Right renal cortex interstitium (tissue), 3 donors: ENCODE data around the gene SASH1. TPM values are rescaled to one million over a fixed set of nuclear protein-coding genes. Genes with fewer than 3 reads are reported as not detected.
A peak's percentile ranks its signal among the peaks of the same experiment; 100 is the strongest.

Experiments
- DNase-seq, 3 donors: peaks; one replicate each; pipeline ENCODE4 v3.0.0-alpha.2; 2013; ENCODE audit warnings: low read depth in 3 of 3, low spot score in 2 of 3
- polyA plus RNA-seq, 3 donors: library from polyadenylated mRNA; unstranded; fragments of 120-200 nt; gene quantifications; one replicate each; pipeline ENCODE4 v1.2.1, GENCODE V29; 2013; ENCODE audit not compliant: insufficient read length in 3 of 3

Gene SASH1
- polyA plus RNA-seq, 3 donors = 26.7 to 27.7 (median 26.9) TPM

DNA sequence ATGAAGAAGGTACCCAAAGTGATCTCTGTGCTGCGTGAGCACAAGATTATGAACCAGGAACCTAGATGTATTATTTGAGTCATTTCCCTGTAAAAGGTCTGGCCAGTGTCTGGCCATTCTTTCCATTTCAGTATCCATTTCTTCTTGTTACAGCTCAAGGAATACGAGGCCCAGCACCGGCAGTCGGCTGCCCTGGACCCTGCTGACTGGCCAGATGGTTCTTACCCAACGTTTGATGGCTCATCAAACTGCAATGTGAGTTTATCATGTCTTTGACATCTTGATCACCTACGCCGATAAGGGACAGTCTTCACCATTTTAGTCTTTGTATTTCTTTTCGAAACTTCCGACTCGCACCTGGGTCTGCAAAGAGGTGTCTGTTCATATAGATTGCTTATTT lies 144.8 kb downstream of the SASH1 start:
- no peak for DNase-seq

DNA sequence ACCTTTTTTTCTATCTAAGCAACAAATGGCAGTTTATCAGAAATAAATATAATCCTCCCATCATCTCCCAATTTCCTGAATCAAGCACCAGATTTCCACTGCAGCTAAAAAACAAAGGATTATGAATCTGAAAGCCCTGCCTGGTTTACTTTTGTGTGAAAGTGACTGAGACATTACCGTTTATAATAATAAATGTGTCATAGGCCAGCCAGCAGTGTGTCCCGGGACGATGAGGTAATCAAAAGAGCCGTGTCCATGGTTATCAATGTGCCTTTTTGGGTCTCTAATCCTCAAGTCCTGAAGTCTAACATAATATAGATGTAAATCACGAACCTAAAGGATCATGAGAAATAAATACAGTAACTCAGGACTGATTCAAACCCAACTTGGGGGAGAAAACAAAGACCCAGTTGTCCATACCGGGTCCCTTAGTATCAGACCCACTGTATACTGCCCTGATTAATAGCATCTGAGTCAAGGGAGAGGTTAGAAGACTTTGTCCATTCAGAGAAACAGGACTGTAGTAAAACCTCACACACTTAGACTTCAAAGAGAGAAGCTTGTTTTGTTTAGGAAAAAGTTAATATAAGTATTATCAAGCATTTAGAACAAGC lies 149.1 kb downstream of the SASH1 start:
- DNase-seq = no peak

DNA sequence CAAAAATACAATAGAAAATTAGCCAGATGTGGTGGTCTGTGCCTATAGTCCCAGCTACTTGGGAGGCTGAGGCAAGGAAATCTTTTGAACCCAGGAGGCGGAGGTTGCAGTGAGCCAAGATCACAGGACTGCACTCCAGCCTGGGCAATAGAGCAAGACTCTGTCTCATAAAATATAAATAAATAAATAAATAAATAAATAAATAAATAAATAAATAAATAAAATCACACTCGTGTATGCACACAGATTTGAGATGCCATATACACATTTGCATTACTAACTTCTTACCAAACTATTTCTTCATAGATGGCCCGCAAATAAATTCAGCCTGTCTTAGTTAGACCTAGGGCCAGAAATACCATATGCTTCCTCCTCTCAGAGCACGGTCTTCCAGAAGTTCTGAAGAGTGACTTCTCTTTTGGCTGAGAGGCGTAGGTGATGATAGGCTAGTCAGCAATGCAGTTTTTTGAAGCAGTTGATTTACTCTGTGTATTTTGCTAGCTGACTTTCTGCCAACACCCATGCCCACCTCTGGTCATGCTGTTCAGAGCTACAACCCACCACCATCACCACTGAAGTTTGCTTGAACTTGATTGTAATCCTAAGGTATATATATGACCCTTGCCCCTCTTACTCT lies 150.1 kb downstream of the SASH1 start:
- DNase-seq = no peak

DNA sequence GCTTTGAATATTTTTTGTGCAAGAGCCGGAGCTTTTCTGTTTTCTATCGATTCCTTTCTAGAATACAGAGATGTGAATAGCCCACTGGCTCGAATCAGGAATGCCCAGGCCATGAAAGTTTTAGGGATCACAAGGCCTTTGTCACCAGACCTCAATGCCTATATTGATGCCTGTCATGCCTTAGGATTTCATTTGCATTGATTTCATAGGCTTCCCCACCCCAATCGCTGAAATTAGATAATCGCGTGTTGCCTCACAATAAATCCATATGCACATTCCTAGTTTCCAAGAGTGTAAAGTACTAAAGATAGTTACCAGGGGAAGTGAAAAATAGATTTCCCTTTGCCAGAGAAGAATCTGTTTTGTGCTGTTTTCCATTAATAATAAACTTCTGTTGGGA lies 150.8 kb downstream of the SASH1 start:
- DNase-seq = no peak

DNA sequence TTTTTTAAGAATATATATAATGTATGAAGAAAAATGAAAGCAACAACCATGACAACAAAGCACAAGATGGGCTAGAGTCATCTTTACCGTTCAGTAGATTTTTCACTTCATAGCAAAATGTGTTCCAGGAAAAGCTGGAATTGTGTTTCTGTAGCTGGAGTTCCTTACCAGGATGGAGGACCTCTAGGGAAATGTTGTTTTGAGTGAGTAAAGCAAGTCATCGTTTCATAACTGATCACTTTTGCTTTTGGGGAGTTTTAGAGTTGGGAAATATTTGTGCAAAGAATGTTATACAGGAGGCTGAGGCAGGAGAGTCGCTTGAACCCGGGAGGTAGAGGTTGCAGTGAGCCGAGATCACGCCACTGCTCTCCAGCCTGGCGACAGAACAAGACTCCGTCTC lies 151.6 kb downstream of the SASH1 start:
- no peak for DNase-seq

DNA sequence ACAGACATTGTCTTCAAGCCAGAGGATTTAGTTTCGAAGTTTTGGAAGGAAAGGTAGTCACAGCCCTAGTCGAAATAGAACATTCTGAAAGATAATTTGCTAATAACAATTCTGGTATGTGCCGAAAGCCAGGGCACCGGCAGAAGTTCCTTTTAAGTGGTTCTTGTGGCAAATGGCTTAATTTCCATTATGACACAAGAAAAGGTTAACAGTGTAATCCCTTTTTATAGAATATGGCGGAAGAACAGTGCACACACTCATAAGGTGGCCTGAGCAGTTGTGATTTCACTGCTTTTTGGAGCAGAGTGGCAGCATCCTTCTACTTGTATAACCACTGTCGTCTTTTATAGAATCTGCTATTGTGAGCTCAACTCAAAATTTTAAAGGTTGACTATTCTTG lies 152.4 kb downstream of the SASH1 start:
- no peak for DNase-seq

DNA sequence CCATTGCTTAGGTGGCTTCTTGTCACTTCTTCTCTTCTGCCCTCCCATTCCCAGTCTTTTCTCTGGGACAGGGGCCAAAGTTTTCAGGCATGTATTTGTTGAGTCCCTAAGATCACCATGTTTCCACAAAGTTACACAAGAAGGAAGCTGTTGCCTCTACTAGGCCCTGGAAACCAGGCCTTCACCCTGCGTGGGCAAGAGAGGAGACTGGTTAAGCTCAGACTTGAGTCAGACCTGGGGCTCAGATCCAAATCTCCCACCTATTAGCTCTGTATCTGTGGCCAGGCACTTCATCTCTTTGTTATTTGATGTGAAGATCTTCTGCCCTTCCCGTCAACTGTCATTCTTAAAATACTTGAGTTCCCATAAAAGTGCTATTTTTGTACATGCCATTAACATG lies 154.6 kb downstream of the SASH1 start:
- no peak for DNase-seq

DNA sequence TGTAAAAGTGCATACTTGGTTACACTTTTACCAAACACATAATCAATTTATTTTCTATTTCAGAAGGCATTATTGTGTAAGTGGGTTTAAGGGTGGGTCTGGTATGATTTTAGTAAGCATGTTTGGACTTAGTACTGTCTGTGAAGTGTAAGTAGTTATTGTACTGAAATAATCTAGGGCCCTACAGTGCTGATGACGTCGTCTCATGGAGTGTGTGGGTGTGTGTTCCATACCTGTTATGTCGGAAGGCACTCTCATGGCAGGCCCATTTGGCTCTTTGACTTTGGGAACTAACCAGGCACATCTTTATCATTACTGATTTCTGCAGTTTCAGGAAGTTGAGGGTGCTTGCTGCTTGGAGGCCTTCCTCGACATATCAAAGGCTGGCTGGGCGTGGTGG lies 155.1 kb downstream of the SASH1 start:
- DNase-seq = no peak

DNA sequence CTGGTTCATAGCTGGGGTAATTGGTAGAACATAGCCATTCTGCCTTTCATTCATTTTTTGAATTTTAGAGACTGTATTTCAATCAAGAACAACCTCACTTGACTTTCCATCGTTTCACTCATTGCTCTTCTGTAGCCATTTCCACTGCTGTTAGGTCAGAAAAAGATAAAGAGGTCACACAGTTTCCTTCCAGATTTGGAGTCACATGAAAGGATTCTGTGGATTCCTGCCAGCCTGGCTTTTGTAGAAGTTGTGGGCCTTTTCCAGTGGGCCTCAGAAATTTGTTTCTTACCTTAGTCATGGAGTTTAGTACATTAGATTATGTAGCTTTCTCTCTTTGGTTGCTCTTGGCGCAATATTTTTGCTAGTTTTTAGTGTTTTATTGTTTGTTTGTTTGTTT lies 157.8 kb downstream of the SASH1 start:
- DNase-seq = no peak

DNA sequence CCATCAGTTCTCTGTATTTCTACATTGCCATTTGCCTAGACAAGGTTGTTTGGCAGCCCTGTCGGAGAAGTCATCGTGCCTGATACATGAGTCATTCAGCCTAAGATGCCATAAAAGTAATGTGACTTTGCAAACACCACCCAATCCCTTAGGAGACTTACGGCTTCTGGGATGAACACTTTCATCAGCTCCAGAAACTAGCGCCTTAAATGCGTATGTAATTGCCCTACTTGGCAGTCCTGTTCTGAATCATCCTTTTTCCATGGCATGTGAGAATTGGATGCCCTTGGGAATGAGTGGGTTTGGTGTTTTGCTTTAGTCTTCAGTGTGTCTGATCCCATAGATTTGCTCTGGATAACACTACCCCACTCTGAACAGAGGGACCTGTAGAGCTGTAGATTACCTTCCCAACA lies 158.5 kb downstream of the SASH1 start:
- DNase-seq = no peak

DNA sequence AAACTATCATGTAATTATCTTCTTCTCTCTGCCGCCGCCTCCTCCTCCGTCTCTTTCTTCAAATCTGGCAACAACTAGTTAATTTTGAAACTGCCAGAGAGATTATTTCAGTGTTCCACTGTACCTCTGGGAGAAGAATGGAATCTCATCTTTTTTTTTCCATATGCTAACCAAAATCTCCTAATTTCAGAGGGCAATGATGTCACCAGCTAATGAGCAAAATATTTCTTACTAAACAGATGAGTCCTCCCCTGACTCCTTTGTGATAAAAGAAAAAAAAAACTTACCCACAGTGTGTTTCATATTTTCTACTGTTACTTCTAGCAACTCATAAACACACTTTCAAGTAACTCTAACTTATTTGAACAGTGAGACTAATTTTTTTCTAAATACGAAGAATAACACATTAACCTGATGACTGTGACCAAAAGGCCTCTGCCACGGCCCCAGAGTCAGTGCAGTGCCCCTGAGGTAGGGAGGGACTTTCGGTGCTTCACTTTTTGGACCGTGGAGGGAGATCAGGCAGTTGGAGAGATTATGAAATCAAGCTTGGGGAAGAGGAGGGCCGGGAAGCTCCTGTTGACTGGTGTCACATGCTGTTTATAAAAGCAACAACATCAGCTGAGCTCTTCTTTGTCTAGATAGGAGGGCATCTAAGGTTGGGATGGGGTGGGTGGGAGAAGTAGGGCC lies 159.6 kb downstream of the SASH1 start:
- no peak for DNase-seq

DNA sequence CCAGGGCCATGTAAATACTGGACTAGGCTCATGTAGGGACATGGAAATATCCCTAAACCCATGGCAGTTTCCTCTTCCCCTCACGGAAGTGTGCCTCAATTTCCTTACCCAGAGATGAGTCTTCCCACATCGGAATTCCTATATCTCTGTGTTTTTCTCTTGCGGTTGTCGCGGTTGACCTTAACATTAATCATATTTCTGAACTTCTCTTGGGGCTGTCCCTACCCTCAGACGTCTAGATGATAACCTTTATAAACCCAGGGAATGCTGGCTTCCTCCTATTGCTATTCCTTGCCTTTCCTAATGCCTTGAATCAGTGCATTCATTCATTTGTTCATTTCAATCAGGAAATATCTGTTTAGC lies 160.1 kb downstream of the SASH1 start:
- no peak for DNase-seq

DNA sequence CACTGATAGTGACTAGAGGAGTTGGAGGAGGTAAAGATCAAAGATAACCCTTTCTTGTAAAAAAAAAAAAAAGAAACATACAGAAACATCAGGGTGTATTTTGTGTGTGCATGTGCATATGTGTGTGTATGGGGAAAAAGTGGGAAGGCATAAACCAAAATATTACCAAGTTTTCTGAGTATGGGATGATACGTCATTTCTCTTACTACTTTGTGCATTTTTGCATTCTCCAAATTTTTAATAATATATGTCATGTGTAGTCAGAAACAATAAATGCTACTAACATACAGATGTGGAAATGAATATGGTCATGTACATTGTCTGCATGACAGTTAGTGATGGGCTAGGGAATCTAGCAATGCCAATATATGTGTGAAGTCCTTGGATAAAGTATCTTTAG lies 161.1 kb downstream of the SASH1 start:
- DNase-seq = no peak

DNA sequence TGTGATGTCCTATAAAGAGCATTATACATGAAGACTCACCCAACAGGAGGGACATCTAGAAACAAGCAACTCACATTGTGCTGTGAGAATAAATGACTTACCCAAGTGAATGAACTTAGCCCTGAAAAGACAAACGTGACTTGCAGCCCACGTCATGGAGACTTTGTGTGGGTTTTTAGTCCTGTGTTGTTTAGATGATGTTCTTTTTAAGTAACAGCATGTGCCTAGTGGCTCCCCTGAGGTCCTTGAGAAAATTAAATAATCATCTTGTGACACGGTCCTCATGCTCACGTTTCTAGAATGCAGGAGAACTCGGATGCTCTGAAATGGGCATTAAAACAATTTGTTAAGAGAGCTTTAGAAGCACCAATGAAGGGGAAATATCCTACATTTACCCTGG lies 165.1 kb downstream of the SASH1 start:
- no peak for DNase-seq

DNA sequence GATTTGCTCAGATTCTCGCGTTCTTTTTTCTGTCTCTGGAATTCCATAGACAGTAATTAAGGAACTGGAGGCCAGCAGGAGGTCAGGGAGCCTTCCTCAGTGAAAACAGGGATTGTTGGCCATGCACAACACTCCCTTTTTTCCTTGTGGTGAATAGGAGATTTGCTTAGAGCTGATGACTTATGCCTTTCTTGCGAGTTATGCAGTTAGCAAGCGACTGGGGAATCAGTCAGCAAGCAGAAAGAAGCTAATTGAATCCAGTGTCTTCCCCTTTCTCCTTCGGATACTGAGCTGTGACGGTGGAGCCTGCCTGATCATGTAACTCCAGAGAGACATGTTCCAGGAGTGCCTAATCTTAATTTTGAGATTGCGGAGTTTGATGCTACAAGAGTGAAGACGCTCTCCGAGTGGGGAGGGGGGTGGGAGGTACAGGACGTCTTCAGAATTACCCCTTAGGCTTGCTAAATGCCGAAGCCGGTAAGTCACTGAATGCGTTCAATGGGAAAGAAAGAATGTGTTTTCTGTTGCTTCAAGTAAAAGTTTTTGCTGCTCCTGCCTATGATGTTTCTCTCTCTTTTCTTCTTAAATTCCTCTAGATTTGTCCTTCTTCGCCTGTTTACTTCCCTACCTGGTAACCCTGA lies 165.9 kb downstream of the SASH1 start:
- peak in 1 of 3 donors; percentile 52 for DNase-seq

DNA sequence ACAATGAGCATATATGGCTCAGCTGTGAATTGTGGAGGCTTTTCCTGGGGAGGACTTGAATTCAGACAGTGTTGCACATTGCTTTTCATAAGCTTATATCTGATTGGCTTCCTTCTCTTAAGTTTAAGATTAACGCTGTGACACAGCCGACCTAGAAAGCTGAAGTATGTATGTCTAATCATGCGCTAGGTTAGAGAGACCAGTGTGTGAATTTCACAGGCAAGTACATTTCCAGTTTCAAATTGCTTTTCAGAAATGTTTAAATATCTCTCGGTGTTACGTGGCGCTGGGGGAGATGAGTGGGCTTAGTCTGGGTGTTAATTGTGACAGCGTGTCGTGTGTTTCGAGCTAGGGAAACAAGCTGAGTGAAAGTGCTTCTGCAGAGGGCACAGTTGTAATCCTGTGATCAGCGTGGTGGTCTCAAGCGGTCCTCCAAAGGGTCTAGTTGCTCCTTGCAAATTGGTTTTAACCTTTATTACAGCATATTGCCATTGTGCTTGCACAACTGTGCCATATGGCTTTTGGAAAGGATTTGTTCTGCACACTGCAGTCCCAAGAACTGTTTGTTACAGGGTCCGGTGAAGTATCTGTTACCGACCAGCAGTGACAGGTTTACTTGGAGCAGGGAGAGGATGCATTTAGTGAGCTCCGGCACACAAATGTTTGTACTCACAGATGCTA lies 166.6 kb downstream of the SASH1 start:
- DNase-seq = peak in 1 of 3 donors; percentile 38

DNA sequence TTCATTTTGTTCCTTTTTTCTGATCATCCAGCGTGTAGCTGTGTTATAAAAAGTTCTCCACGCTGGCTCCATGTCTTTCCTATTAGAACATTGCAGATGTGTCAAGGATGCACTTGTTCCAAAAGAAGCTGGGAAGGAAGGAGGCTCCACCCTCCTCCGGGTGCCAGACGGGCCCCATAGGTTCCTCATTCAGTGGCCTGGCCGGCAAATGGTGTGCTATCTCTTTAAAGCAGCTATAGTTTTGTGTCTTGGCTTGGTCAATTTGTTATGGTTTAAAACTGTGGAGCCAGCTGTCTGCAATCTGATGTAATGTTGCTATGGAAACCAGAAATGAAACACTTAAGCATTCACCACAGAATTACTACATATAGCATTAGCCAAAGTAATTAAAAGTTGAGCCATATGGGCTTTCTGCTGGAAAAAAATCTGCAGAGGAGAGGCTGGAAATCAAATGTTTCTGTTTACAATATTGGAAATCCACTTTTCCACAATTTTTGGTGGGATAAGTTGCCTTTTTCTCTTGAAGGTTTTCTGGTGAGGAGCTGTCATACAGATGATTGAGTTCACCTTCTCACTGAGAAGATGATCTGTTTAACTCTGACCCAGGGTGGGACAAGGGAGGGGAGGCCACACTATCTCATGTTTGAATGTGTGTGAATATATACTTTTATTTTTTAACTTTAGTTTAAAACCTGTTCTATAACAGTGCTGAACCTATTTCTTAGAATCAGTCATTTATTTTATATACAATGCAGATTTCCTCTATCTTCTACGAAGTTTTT lies 167.4 kb downstream of the SASH1 start:
- peak; percentile 55 to 75 (median 67) for DNase-seq

DNA sequence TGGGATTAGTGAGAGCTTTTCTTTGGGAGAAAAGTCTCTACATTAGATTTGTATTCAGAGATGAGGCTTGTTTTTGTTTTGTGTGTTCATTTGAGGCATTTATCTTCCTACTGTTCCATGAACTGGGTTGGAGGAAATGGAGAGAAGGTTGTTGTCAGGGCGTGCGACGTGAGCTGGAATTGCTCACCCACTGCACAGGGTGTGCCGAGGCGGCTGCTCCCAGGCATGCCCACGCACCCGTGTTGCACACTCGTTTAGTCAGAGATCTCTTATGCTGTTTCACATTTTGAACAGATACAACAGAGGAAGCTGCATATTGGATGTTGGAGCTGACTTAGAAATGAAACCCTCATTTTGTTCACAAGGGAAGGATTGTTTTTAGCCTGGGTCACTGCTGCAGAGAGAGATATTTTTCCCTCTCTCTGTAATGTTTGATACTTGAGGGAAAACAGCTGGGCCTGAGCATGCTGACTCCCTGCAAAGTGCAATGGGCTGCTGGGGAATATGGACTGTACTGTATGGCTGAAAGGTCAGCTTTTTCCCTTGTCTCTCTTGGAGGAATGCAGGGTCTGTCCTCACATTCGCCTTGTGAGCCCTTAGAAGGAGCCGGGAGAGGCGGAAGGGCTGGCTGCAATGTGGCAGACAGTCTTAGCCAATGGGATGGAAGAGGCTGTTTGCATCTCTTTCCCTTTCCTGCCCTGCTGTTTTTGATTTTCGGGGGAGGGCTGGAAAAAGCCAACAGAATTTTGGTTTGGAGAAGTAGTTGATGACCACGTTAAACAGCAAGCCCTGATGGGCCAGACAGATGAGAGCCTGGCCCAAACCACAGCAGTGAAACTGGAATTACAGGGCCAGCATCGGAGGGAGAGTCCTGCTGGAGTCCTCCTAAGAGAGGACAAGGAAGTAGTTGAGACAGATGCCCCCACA lies 170.8 kb downstream of the SASH1 start:
- peak in 2 of 3 donors; percentile 61 to 66 for DNase-seq

DNA sequence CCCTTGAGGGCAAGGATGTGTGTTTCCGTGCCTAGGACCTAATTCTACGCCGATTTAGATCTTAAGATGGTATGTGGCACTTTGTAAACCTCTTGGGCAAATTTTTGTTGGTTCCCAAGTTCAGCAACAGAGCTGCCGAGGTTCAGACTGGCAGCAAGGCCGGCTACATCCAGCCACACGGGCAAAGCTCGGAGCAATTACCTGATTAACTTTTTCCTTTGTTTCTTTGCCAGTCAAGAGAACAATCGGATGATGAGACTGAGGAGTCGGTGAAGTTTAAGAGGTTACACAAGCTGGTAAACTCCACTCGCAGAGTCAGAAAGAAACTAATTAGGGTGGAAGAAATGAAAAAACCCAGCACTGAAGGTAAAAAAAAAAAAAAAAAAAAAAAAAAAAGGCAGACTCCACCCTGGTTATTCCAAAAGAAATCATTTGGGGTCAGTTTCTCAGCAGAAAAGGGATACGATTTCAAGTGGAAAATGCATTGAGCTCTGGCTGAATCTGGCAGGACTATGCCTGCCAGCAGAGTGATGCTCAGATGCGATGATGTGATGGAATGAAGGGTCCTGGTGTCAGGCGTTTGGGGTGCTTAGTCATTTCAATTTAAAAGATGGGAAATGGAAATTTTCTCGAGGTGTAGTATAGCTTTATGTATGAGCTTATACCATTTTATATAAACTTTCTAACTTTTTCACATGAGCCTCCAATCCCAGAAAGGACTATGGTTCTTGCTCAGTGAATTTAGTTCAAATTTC lies 171.6 kb downstream of the SASH1 start:
- no peak for DNase-seq
